Measurements from ENCODE around the gene EMSY. TPM values are rescaled to one million over a fixed set of nuclear protein-coding genes. Genes with fewer than 3 reads are reported as not detected.

EMSY gene
- total and polyA plus RNA-seq, 11 donors: 5.8 to 37.6 (median 16.6) TPM

DNA sequence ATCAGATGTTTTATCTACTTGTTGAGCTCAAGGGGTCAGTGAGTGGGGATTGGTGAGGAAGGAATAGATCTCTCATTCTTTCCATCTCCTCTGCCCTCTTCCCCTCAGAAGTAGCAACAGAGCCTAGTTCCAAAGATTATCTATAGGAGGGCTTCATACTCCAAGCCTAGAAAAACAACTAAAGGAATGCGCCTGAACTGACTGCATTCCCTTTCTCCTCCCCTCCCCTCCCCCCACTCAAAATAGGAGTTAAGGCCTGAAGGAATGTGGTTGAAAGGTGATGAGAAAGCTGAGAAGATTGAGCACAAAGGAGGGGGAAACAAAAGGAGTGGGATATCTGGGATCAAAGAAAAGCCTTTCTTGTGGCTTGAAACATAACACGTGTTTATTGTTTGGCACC is 10.5 kb downstream of the EMSY start:
- H3K36me3 ChIP-seq: peaks cover 0 to 97% (median 84%) of the 10 kb centered on the region in 9 donors
- no peak overlapping the region for H3K27ac ChIP-seq
- 62 to 69% (median 66%) methylated on average over 2 of the region's 2 CpGs for WGBS, 4 donors
- H3K4me1 ChIP-seq: peaks cover 0 to 8% (median 0%) of the 10 kb centered on the region in 12 donors
- no peaks in the 10 kb centered on the region for H3K9me3 ChIP-seq
- intact Hi-C loops (cut with DNase I): no loop called here
- H3K27me3 ChIP-seq: no peaks in the 10 kb centered on the region
- no peak overlapping the region for H3K4me3 ChIP-seq
- TF ChIP-seq, protein P1, sequence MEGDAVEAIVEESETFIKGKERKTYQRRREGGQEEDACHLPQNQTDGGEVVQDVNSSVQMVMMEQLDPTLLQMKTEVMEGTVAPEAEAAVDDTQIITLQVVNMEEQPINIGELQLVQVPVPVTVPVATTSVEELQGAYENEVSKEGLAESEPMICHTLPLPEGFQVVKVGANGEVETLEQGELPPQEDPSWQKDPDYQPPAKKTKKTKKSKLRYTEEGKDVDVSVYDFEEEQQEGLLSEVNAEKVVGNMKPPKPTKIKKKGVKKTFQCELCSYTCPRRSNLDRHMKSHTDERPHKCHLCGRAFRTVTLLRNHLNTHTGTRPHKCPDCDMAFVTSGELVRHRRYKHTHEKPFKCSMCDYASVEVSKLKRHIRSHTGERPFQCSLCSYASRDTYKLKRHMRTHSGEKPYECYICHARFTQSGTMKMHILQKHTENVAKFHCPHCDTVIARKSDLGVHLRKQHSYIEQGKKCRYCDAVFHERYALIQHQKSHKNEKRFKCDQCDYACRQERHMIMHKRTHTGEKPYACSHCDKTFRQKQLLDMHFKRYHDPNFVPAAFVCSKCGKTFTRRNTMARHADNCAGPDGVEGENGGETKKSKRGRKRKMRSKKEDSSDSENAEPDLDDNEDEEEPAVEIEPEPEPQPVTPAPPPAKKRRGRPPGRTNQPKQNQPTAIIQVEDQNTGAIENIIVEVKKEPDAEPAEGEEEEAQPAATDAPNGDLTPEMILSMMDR (IDR thresholded peaks at IDR 0.05): no peak
- TF ChIP-seq POLR2A (IDR thresholded peaks at IDR 0.05): no peak
- DNase-seq (no peak), ATAC-seq (no peak)

- intact Hi-C loops (cut with DNase I): no loop called here
- peaks cover 0 to 97% (median 84%) of the 10 kb centered on the region in 9 donors for H3K36me3 ChIP-seq
- H3K9me3 ChIP-seq: no peaks in the 10 kb centered on the region
- DNase-seq (no peak), ATAC-seq (no peak)
- H3K4me3 ChIP-seq: no peak overlapping the region
- peaks cover 0 to 10% (median 0%) of the 10 kb centered on the region in 12 donors for H3K4me1 ChIP-seq
- no peaks in the 10 kb centered on the region for H3K27me3 ChIP-seq
- TF ChIP-seq, protein P1 (IDR thresholded peaks at IDR 0.05): no peak
- TF ChIP-seq POLR2A (IDR thresholded peaks at IDR 0.05): no peak
- H3K27ac ChIP-seq: no peak overlapping the region
Measured at GRCh38 chr11:76455931-76456330, 11.1 kb downstream of the EMSY start.

GRCh38 chr11:76456571-76456970 is 11.8 kb downstream of the EMSY start:
- H3K36me3 ChIP-seq: peaks cover 0 to 95% (median 83%) of the 10 kb centered on the region in 9 donors
- DNase-seq (no peak), ATAC-seq (no peak)
- peaks cover 0 to 12% (median 0%) of the 10 kb centered on the region in 12 donors for H3K4me1 ChIP-seq
- no peak overlapping the region for H3K27ac ChIP-seq
- H3K27me3 ChIP-seq: no peaks in the 10 kb centered on the region
- H3K4me3 ChIP-seq: no peak overlapping the region
- WGBS, 4 donors: 87 to 93% (median 91%) methylated on average over 2 of the region's 2 CpGs
- H3K9me3 ChIP-seq: no peaks in the 10 kb centered on the region
- intact Hi-C loops (cut with DNase I): no loop called here
- TF ChIP-seq, protein P1 (IDR thresholded peaks at IDR 0.05): no peak
- TF ChIP-seq POLR2A (IDR thresholded peaks at IDR 0.05): no peak

GRCh38 chr11:76459299-76459698 is 14.5 kb downstream of the EMSY start:
- WGBS, 4 donors: 70 to 77% (median 75%) methylated on average over 4 of the region's 4 CpGs
- H3K9me3 ChIP-seq: no peaks in the 10 kb centered on the region
- peaks cover 0 to 79% (median 64%) of the 10 kb centered on the region in 9 donors for H3K36me3 ChIP-seq
- no peak for DNase-seq
- ATAC-seq: no peak
- no peaks in the 10 kb centered on the region for H3K27me3 ChIP-seq
- H3K27ac ChIP-seq: no peak overlapping the region
- no peak for TF ChIP-seq POLR2A (IDR thresholded peaks at IDR 0.05)
- TF ChIP-seq, protein P1 (IDR thresholded peaks at IDR 0.05): peak in 9 of 12 donors; percentile 7 to 56 (median 31)
- H3K4me1 ChIP-seq: peaks cover 0 to 12% (median 0%) of the 10 kb centered on the region in 12 donors
- no peak overlapping the region for H3K4me3 ChIP-seq
- intact Hi-C loops (cut with DNase I): no loop called here
